H1 (cell line): Measurements from ENCODE around the gene CLDN15. TPM values are rescaled to one million over a fixed set of nuclear protein-coding genes. Genes with fewer than 3 reads are reported as not detected.
"Not testable (repeated sequence)": the region's sequence is repeated elsewhere in the genome, so short reads cannot be mapped to it uniquely, and the experiment has no call there.

Source experiments
- CTCF ChIA-PET: fragments of 300-600 bp; sonication (Branson Sonifier 250); formaldehyde crosslinking; loops from one replicate; lab custom pipeline; 2021; ENCODE audit not compliant: partially characterized antibody; lab: Charles Lee
- POLR2A ChIA-PET: fragments of 300-600 bp; sonication (Branson Sonifier 250); formaldehyde crosslinking; loops from one replicate; lab custom pipeline; 2021; ENCODE audit warnings: inconsistent platforms; ENCODE audit not compliant: partially characterized antibody; lab: Charles Lee
- DNase-seq, 2 experiments: peaks; one replicate each; pipeline versions ENCODE4 v3.0.0 to v3.0.0-alpha.2; 2010 to 2022; ENCODE audit warnings: low spot score in 2 of 2, low read depth in 1 of 2, mixed read lengths in 1 of 2
- FAIRE-seq: peaks from 2 replicates; lab custom pipeline; 2011; peaks lifted over from hg19 to GRCh38; lab: Jason Lieb, UNC
- H2AFZ ChIP-seq: 2 replicates; pipeline ENCODE4 v1.8.1; 2012; ENCODE audit warnings: low read length, inconsistent platforms
- H2AK5ac ChIP-seq: 2 replicates; pipeline ENCODE4 v1.6.1; 2013; ENCODE audit warnings: low read depth, low read length
- H2BK120ac ChIP-seq: replicated peaks from 2 replicates; pipeline ENCODE3; 2013; ENCODE audit warnings: low read depth, low read length, inconsistent platforms
- H2BK12ac ChIP-seq: 2 replicates; pipeline ENCODE4 v1.6.1; 2013; ENCODE audit warnings: low read depth, low read length
- H2BK15ac ChIP-seq: 2 replicates; pipeline ENCODE4 v1.6.1; 2013; ENCODE audit warnings: low read length
- H2BK20ac ChIP-seq: 2 replicates; pipeline ENCODE4 v1.6.1; 2013; ENCODE audit warnings: low read length
- H2BK5ac ChIP-seq: 2 replicates; pipeline ENCODE4 v1.6.1; 2013; ENCODE audit warnings: low read depth, low read length
- H3K14ac ChIP-seq: 2 replicates; pipeline ENCODE4 v1.6.1; 2013; ENCODE audit warnings: inconsistent platforms; ENCODE audit not compliant: insufficient read length
- H3K18ac ChIP-seq: 2 replicates; pipeline ENCODE4 v1.6.1; 2013; ENCODE audit warnings: low read length; ENCODE audit errors: extremely low read depth
- H3K23ac ChIP-seq: 2 replicates; pipeline ENCODE4 v1.6.1; 2013; ENCODE audit warnings: inconsistent platforms; ENCODE audit not compliant: insufficient read length
- H3K23me2 ChIP-seq: 2 replicates; pipeline ENCODE4 v1.6.1; 2013; ENCODE audit warnings: low read depth, low read length
- H3K27ac ChIP-seq: 2 replicates; pipeline ENCODE4 v1.6.1; 2011; ENCODE audit warnings: low read depth, low read length, inconsistent platforms
- H3K27me3 ChIP-seq, 4 experiments: replicated peaks in 1 of 4; 1 replicate in 1 of 4; 2 replicates in 3 of 4; pipeline versions ENCODE4 v1.6.1 to v1.8.1; 2011 to 2013; ENCODE audit warnings: low read length in 3 of 4, mild to moderate bottlenecking in 3 of 4, inconsistent platforms in 2 of 4, mixed read lengths in 2 of 4, moderate library complexity in 1 of 4; ENCODE audit not compliant: control insufficient read depth in 3 of 4, insufficient read depth in 3 of 4; ENCODE audit errors: extremely low read depth in 1 of 4
- H3K36me3 ChIP-seq, 4 experiments: 2 replicates each; pipeline versions ENCODE4 v1.6.1 to v1.8.1; 2011 to 2013; ENCODE audit warnings: mild to moderate bottlenecking in 4 of 4, low read length in 3 of 4, moderate library complexity in 2 of 4, control low read depth in 1 of 4, inconsistent platforms in 1 of 4; ENCODE audit not compliant: insufficient read depth in 4 of 4, control insufficient read depth in 2 of 4
- H3K4ac ChIP-seq: replicated peaks from 2 replicates; pipeline ENCODE3; 2013; ENCODE audit warnings: low read length, low read depth, mixed read lengths, inconsistent platforms; ENCODE audit not compliant: insufficient read length
- H3K4me1 ChIP-seq, 4 experiments: replicated peaks in 1 of 4; 1 replicate in 1 of 4; 2 replicates in 3 of 4; pipeline versions ENCODE4 v1.6.1 to v1.8.1; 2011 to 2013; ENCODE audit warnings: low read length in 3 of 4, inconsistent platforms in 2 of 4, mixed read lengths in 1 of 4; ENCODE audit not compliant: insufficient read depth in 4 of 4, control insufficient read depth in 3 of 4
- H3K4me2 ChIP-seq, 2 experiments: 2 replicates each; pipeline versions ENCODE4 v1.6.1 to v1.8.1; 2011 to 2013; ENCODE audit warnings: low read depth in 2 of 2, low read length in 2 of 2, control low read depth in 1 of 2, inconsistent platforms in 1 of 2, mild to moderate bottlenecking in 1 of 2; ENCODE audit not compliant: insufficient read depth in 1 of 2
- H3K4me3 ChIP-seq, 4 experiments: fragments of 200-600, 300-600 bp in 1 of 4; sonication (generic), shearing (Covaris generic), sonication (Bioruptor Twin) in 1 of 4; 2 replicates each; pipeline versions ENCODE4 v1.5.1 to v1.8.1; 2011 to 2016; ENCODE audit warnings: low read length in 4 of 4, low read depth in 3 of 4, control low read depth in 2 of 4, inconsistent platforms in 2 of 4, mild to moderate bottlenecking in 2 of 4, mixed read lengths in 1 of 4, moderate library complexity in 1 of 4; ENCODE audit not compliant: insufficient read depth in 2 of 4; ENCODE audit errors: extremely low read depth in 1 of 4
- H3K56ac ChIP-seq: replicated peaks from 2 replicates; pipeline ENCODE3; 2013; ENCODE audit warnings: low read depth, mild to moderate bottlenecking, mixed read lengths, low read length, inconsistent platforms; ENCODE audit not compliant: insufficient read length
- H3K79me1 ChIP-seq: 2 replicates; pipeline ENCODE4 v1.6.1; 2013; ENCODE audit warnings: low read depth, low read length, control low read depth
- H3K79me2 ChIP-seq, 2 experiments: 2 replicates each; pipeline versions ENCODE4 v1.6.1 to v1.8.1; 2012 to 2013; ENCODE audit warnings: low read length in 2 of 2, mild to moderate bottlenecking in 2 of 2, inconsistent platforms in 1 of 2; ENCODE audit not compliant: insufficient read depth in 2 of 2, control insufficient read depth in 1 of 2
- H3K9ac ChIP-seq, 4 experiments: replicated peaks in 1 of 4; 1 replicate in 1 of 4; 2 replicates in 3 of 4; pipeline versions ENCODE4 v1.6.1 to v1.8.1; 2011 to 2013; ENCODE audit warnings: low read depth in 3 of 4, low read length in 3 of 4, control low read depth in 2 of 4, mild to moderate bottlenecking in 2 of 4, moderate library complexity in 2 of 4, inconsistent platforms in 1 of 4; ENCODE audit errors: extremely low read depth in 1 of 4
- H3K9me3 ChIP-seq, 2 experiments: 2 replicates each; pipeline versions ENCODE4 v1.6.1 to v1.8.1; 2012 to 2013; ENCODE audit warnings: mild to moderate bottlenecking in 2 of 2, moderate library complexity in 2 of 2, control low read depth in 1 of 2, inconsistent platforms in 1 of 2, low read depth in 1 of 2, low read length in 1 of 2, mixed read lengths in 1 of 2; ENCODE audit not compliant: insufficient read depth in 2 of 2
- H4K20me1 ChIP-seq, 2 experiments: replicated peaks in 1 of 2; 2 replicates each; pipeline versions ENCODE3 to v1.8.1; 2011 to 2013; ENCODE audit warnings: inconsistent platforms in 2 of 2, low read length in 2 of 2, mild to moderate bottlenecking in 1 of 2; ENCODE audit not compliant: insufficient read depth in 2 of 2, control insufficient read depth in 1 of 2
- H4K5ac ChIP-seq: 2 replicates; pipeline ENCODE4 v1.6.1; 2013; ENCODE audit warnings: low read length, low read depth, mixed read lengths, inconsistent platforms; ENCODE audit not compliant: insufficient read length
- H4K8ac ChIP-seq: 2 replicates; pipeline ENCODE4 v1.8.0; 2013; ENCODE audit warnings: mild to moderate bottlenecking, moderate library complexity, low read length, inconsistent platforms; ENCODE audit not compliant: insufficient read depth; ENCODE audit errors: extremely low read depth
- H4K91ac ChIP-seq: replicated peaks from 2 replicates; pipeline ENCODE3; 2013; ENCODE audit warnings: low read length, mixed read lengths, inconsistent platforms; ENCODE audit not compliant: insufficient read length
- GABPA ChIP-seq: IDR thresholded peaks from 2 replicates; pipeline ENCODE4 v1.6.1; 2011; ENCODE audit warnings: mild to moderate bottlenecking, low read length, moderate library complexity, borderline replicate concordance; ENCODE audit not compliant: insufficient read depth
- KDM5A ChIP-seq: fragments of 200-600 bp; IDR thresholded peaks from 2 replicates; pipeline ENCODE4 v1.7.1; 2012; ENCODE audit warnings: mild to moderate bottlenecking, low read length, inconsistent platforms, mixed read lengths
- WGBS, 2 experiments: shearing (Covaris generic) in 1 of 2; methylation state at CpG; one replicate each; pipeline versions ENCODE4 v1.1.6 to v1.1.7; 2013 to 2015; ENCODE audit warnings: low lambda C conversion rate in 2 of 2, mixed read lengths in 2 of 2, inconsistent platforms in 1 of 2, low coverage in 1 of 2, missing lambda C conversion rate in 1 of 2; ENCODE audit not compliant: insufficient replicate concordance in 2 of 2, insufficient coverage in 1 of 2, insufficient read length in 1 of 2; ENCODE audit errors: extremely low coverage in 1 of 2, missing lambda C conversion rate in 1 of 2; 5-methylcytosine and 5-hydroxymethylcytosine counted together
- polyA plus RNA-seq, 7 experiments: library from polyadenylated mRNA; depleted of rRNA in 3 of 7; stranded (reverse) in 5 of 7; unstranded in 2 of 7; fragments of >200 nt in 5 of 7; fragments of 200-250 nt in 2 of 7; gene quantifications; 1 replicate in 5 of 7; 2 replicates in 1 of 7; 4 replicates in 1 of 7; pipeline versions ENCODE4 v1.2.1 to v1.2.3, GENCODE V29; 2011 to 2013; ENCODE audit warnings: missing spikeins in 2 of 7, mixed read lengths in 2 of 7
- total RNA-seq: library from RNA; stranded (reverse); fragmentation: NEBNext Ultra II Directional; extraction: Animal tissue kit (Norgen Biotek cat#: 25700); gene quantifications from 2 replicates; pipeline ENCODE4 v1.2.1, GENCODE V29; 2021

The CLDN15 gene
- total and polyA plus RNA-seq, 2 of the 8 experiments (the other 6 are each of a cell fraction or from before 2014, with no cell fraction given): 5.5 to 7.6 TPM

DNA sequence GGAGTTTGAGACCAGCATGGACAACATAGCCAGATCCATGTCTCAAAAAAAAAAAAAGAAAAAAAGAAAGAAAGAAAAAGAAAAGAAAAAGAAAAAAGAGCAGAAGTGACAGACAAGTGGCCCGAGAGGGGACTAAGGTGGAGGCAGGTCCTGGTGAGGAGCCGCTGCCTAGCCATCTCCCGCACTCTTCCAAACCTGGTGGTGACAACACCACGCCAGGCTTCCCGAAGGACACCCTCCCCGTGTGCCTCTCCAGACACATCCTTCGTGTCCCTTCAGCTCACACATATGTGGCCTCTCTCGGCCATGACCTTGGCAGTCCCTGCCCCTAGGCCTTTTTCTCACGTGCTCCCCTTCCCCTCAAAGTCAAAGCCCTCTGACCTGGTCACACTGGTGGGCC, 47.6 kb upstream of the CLDN15 start (continued):
- TF ChIP-seq KDM5A (no peak), GABPA (no peak)

- not testable (repeated sequence) for DNase-seq, H3K56ac ChIP-seq, H2BK20ac ChIP-seq, H3K4ac ChIP-seq, FAIRE-seq, H3K9ac ChIP-seq, H3K4me3 ChIP-seq, H4K8ac ChIP-seq, H3K9me3 ChIP-seq, H3K14ac ChIP-seq, H3K79me2 ChIP-seq, H2BK12ac ChIP-seq, H3K4me2 ChIP-seq, H4K5ac ChIP-seq, H2AK5ac ChIP-seq, H3K23ac ChIP-seq, H3K27me3 ChIP-seq, H3K4me1 ChIP-seq, H2BK120ac ChIP-seq, H4K20me1 ChIP-seq, H3K79me1 ChIP-seq, H3K23me2 ChIP-seq, H4K91ac ChIP-seq, H2AFZ ChIP-seq, H2BK15ac ChIP-seq, H3K18ac ChIP-seq, H3K27ac ChIP-seq, H2BK5ac ChIP-seq
- ChIA-PET CTCF (interaction anchor here (0.7 to 7.2 kb wide), 10 partner anchors 11 to 590 kb away, joined by 3 to 51 read pairs (median 26); partner anchors contain the start of genes CLDN15, FIS1, PLOD3 and ZNHIT1), POLR2A (interaction anchor here (0.6 to 5.8 kb wide), 9 partner anchors 10 to 330 kb away, joined by 3 to 42 read pairs (median 4); partner anchors contain the start of genes PLOD3 and ZNHIT1)
- H3K36me3 ChIP-seq: peaks cover 7 to 24% (median 15%) of the 10 kb centered on the region in 4 experiments; a peak in 6 of 8 replicates
- WGBS, 2 experiments: 86% methylated on average over 8 of the region's 8 CpGs; no CpG with 5 or more reads in 1 of the 2 experiments
Observed at GRCh38 chr7:101280912-101281311, 43.3 kb upstream of the CLDN15 start.
